HFF-Myc (cell line): ENCODE data around the gene TSC22D1.

Source experiments
- DNase-seq: peaks from one replicate; pipeline ENCODE4 v3.0.0-alpha.2; 2011; ENCODE audit warnings: low read depth; ENCODE audit errors: extremely low read depth
- H3K4me3 ChIP-seq: replicated peaks from 2 replicates; pipeline ENCODE4 v1.5.1; 2011; ENCODE audit warnings: low read depth, mild to moderate bottlenecking, control low read depth, low read length
- CTCF ChIP-seq: IDR thresholded peaks from 2 replicates; pipeline ENCODE4 v1.5.1; 2012; ENCODE audit warnings: mild to moderate bottlenecking, low read depth, low read length, control low read depth; ENCODE audit errors: missing control alignments

The TSC22D1 gene

DNA sequence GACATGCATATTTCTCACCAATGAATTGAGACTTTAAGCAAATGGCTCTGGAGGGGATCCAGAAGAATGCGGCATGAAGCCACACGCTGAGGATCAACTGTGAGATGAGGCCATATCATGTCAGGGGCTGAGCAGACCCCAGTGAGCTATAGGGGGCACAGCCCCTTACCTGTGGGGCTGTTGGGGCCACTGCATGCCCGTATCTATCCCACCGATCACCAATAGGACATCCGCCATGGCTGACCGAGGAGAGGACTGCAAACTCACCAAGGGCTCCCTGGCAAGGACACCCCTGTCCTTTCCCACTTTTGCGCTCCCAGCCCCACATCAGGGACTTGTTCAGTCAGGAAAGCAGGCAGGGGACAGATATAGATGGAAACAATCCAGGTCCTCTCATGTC, 124.5 kb downstream of the TSC22D1 start:
- TF ChIP-seq CTCF = no peak
- DNase-seq = no peak

DNA sequence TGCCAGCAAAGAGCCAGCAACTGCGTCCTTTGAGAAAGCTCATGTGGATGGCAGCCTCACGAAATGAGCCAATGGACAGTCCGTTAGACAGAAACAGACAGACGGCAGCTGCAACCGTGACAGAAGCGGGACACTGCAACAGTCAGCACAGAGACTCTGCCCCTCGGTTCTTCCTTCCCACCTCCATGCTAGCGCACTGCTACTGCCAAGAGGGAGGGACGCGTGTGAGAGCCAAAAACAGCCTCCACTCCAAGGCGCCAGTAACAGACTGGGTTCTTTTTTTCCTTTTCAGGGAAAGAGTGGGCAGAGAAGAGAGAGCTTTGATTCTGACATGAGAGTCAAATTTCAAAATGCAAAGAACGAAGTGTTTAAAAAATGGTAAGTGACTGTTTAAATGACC, 125.0 kb downstream of the TSC22D1 start:
- H3K4me3 ChIP-seq = no peak overlapping the region
- TF ChIP-seq CTCF = no peak
- no peak for DNase-seq

More for the DNA sequence above, 124.5 kb downstream of the TSC22D1 start:
- no peak overlapping the region for H3K4me3 ChIP-seq

- H3K4me3 ChIP-seq = no peak overlapping the region
- no peak for DNase-seq
- TF ChIP-seq CTCF = no peak
Measured at GRCh38 chr13:44449999-44450821, 125.9 kb downstream of the TSC22D1 start.

- no peak overlapping the region for H3K4me3 ChIP-seq
- no peak for TF ChIP-seq CTCF
- no peak for DNase-seq
Measured at GRCh38 chr13:44448875-44449274, 127.3 kb downstream of the TSC22D1 start.

- no peak for TF ChIP-seq CTCF
- H3K4me3 ChIP-seq = no peak overlapping the region
- no peak for DNase-seq
Measured at GRCh38 chr13:44448373-44448772, 127.8 kb downstream of the TSC22D1 start.

DNA sequence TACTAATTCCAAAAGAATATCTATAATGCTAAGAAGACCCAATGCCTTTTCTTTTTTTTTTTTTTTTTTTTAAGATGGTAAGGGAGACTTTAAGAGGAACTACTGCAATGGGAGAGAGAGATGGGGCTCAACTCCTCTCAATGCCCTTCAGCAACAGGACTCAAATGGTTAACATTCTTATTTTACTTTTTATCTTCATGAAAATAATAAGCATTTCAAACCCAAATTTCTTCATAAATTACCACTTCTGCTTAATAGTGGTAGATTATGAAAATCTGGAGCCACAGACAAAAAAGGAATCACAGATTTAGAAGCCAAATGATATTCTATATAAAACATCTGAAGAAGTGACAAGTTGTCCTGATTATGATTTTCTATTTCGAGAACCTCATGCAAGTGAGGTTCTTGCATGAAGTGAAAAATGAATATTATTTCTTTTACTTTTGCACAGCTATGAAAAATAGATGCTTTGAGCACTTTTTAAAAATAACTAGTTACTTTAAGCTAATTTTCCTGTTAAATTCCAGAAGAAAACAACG, 128.3 kb downstream of the TSC22D1 start:
- no peak overlapping the region for H3K4me3 ChIP-seq
- TF ChIP-seq CTCF = no peak
- no peak for DNase-seq

DNA sequence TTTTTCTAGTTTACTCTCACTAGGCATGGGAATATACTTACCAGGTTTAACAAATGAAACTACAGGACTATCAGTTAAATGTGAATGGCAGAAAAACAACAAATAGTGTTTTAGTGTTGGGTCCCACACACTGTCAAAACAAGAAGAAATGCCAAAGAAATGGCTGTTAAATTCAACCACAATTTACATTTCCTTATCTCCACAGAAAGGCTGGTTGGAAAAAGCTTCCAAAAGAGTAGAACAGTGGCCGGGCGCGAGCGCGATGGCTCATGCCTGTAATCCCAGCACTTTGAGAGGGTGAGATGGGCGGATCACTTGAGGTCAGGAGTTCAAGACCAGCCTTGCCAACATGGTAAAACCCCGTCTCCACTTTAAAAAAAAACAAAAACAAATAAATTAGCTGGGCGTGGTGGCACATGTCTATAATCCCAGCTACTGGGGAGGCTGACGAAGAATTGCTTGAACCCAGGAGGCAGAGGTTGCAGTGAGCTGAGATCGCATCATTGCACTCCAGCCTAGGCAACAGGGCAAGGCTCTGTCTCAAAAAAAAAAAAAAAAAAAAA, 136.0 kb downstream of the TSC22D1 start:
- H3K4me3 ChIP-seq = no peak overlapping the region
- no peak for DNase-seq
- no peak for TF ChIP-seq CTCF
